ENCODE results near the gene TAMALIN.

DNA sequence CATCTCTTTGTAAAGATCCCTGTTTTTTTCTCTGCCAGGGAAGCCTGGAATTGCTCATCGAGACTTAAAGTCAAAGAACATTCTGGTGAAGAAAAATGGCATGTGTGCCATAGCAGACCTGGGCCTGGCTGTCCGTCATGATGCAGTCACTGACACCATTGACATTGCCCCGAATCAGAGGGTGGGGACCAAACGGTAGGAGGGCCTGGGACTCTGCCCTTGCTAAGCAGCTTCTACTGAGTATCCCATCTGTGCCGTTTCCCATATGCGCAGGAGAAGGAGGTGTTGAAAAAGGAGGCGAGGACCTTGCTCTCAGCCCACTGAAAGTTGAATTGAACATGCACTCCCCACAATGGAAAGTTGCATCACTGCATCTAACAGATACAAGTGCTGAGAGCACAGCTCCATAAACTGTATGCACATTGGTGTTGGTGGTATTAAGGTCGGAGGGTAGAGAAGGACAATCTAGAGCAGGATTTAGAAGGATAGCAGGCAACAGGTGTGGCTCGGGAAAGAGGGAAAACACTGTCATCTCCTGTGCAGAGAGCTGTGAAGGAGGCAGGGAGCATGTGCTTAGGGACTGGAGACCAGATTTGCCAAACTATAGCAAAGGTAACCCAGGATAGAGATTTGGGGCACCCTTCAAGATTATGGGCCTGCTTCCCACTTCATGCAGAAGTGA lies 21.5 kb upstream of the TAMALIN start:
- TF ChIP-seq, protein P1, sequence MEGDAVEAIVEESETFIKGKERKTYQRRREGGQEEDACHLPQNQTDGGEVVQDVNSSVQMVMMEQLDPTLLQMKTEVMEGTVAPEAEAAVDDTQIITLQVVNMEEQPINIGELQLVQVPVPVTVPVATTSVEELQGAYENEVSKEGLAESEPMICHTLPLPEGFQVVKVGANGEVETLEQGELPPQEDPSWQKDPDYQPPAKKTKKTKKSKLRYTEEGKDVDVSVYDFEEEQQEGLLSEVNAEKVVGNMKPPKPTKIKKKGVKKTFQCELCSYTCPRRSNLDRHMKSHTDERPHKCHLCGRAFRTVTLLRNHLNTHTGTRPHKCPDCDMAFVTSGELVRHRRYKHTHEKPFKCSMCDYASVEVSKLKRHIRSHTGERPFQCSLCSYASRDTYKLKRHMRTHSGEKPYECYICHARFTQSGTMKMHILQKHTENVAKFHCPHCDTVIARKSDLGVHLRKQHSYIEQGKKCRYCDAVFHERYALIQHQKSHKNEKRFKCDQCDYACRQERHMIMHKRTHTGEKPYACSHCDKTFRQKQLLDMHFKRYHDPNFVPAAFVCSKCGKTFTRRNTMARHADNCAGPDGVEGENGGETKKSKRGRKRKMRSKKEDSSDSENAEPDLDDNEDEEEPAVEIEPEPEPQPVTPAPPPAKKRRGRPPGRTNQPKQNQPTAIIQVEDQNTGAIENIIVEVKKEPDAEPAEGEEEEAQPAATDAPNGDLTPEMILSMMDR (IDR thresholded peaks at IDR 0.05; ENCODE audit: low read length), result no peak
- no peak for TF ChIP-seq EZH2 (optimal IDR thresholded peaks at IDR 0.05; ENCODE audit: low read depth, low read length)
- TF ChIP-seq EZH2phosphoT487 (IDR thresholded peaks at IDR 0.05; ENCODE audit: low read length), result no peak

Measured in MM.1S (cell line).